ENCODE measurements around the gene PHYH.
"Not testable (repeated sequence)": the region's sequence is repeated elsewhere in the genome, so short reads cannot be mapped to it uniquely, and the experiment has no call there.

Gene PHYH

DNA sequence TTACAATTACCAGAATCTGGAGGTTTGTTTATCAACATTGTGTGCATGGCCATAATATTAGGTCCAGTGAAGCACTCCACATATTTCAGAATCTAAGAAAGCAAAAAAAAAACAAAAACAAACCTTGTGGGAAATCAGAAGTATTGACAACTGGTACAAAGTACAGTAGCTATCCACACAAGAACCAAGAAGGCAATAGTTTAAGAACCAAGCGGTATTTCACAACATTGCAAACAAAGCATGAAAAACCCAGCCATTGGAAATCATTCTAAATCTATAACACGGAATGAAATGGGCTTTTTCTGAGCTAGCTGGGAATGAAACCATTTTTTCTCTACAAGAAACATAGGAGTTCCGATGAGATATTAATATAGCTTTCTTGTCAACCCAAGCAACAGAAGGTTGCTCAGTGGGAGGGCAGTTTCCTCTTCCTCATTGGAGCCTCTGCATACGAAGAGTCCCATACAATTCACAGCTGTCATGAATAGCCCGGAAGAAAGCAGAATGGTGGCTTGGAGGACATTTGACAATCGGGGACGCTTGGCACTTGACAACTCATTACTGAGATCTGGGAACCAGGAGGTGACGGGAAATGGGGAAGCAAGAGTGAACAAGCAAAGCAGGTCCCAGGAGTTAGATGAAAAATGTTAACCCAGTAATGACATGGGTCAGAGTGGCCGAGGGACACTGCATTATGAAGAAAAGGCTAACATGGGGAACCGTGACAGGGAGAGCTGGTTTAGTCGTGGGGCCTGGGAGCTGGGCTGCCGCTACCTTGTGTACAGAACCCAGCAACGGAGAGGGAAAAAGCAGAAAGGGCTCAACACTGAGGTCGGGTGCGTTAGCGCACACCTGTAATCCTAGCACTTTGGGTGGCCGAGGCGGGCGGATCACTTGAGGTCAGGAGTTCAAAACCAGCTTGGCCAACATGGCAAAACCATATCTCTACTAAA, 7.8 kb downstream of the PHYH start:
- Histone ChIP-seq H3K27ac (ENCODE audit: poor library complexity, severe bottlenecking) (no peak overlapping the region), H3K9me3 (ENCODE audit: severe bottlenecking) (no peaks in the 10 kb centered on the region), H3K36me3 (ENCODE audit: low read depth) (no peaks in the 10 kb centered on the region), H3K4me3 (ENCODE audit: severe bottlenecking) (no peak overlapping the region), H3K4me1 (ENCODE audit: insufficient read depth, poor library complexity, severe bottlenecking) (no peaks in the 10 kb centered on the region), H3K27me3 (ENCODE audit: insufficient read depth, poor library complexity, severe bottlenecking) (no peaks in the 10 kb centered on the region)
- TF ChIP-seq, protein P1, sequence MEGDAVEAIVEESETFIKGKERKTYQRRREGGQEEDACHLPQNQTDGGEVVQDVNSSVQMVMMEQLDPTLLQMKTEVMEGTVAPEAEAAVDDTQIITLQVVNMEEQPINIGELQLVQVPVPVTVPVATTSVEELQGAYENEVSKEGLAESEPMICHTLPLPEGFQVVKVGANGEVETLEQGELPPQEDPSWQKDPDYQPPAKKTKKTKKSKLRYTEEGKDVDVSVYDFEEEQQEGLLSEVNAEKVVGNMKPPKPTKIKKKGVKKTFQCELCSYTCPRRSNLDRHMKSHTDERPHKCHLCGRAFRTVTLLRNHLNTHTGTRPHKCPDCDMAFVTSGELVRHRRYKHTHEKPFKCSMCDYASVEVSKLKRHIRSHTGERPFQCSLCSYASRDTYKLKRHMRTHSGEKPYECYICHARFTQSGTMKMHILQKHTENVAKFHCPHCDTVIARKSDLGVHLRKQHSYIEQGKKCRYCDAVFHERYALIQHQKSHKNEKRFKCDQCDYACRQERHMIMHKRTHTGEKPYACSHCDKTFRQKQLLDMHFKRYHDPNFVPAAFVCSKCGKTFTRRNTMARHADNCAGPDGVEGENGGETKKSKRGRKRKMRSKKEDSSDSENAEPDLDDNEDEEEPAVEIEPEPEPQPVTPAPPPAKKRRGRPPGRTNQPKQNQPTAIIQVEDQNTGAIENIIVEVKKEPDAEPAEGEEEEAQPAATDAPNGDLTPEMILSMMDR (IDR thresholded peaks at IDR 0.05; ENCODE audit: poor library complexity, severe bottlenecking) = no peak
- DNase-seq (ENCODE audit: low spot score) (no peak), ATAC-seq (ENCODE audit: low read depth) (no peak)

DNA sequence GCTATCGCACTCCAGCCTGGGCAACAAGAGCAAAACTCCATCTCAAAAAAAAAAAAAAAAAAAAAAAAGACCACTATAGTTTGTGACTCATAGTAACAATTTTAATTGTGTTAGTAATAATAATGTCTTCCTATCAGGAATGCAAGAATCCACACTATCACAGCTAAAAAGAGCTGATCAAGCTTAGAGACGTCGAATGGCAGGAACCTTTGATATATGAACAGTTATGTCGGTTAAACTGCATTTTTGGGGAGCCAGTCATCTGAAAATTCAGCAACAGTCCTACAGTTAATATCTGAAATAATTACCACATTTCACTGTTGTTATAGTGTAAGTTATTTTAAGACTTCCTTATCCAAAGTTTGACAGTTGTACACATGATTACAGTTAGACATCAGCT, 8.8 kb downstream of the PHYH start:
- H3K9me3 ChIP-seq (ENCODE audit: severe bottlenecking) = no peaks in the 10 kb centered on the region
- H3K27ac ChIP-seq (ENCODE audit: poor library complexity, severe bottlenecking) = no peak overlapping the region
- H3K27me3 ChIP-seq (ENCODE audit: insufficient read depth, poor library complexity, severe bottlenecking) = no peaks in the 10 kb centered on the region
- H3K4me3 ChIP-seq (ENCODE audit: severe bottlenecking) = no peak overlapping the region
- TF ChIP-seq, protein P1 (IDR thresholded peaks at IDR 0.05; ENCODE audit: poor library complexity, severe bottlenecking) = no peak
- ATAC-seq (ENCODE audit: low read depth) (no peak), DNase-seq (ENCODE audit: low spot score) (no peak)
- H3K36me3 ChIP-seq (ENCODE audit: low read depth) = no peaks in the 10 kb centered on the region
- no peaks in the 10 kb centered on the region for H3K4me1 ChIP-seq (ENCODE audit: insufficient read depth, poor library complexity, severe bottlenecking)

DNA sequence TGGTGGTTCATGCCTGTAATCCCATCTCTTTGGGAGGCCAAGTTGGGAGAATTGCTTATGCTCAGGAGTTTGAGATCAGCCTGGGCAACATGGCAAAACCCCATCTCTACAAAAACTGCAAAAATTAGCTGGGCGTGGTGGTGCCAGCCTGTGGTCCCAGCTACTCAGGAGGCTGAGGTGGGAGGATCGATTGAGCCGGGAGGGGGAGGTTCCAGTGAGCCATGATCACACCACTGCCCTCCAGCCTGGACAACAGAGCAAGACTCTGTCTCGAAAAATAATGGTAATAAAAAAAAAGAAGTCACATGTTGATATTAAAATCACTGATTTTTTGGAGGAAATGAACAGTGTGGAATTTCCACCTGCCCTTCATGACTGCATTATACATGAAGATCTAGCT, 15.8 kb downstream of the PHYH start:
- Histone ChIP-seq H3K27ac (ENCODE audit: poor library complexity, severe bottlenecking) (no peak overlapping the region), H3K4me1 (ENCODE audit: insufficient read depth, poor library complexity, severe bottlenecking) (no peaks in the 10 kb centered on the region), H3K9me3 (ENCODE audit: severe bottlenecking) (no peaks in the 10 kb centered on the region), H3K36me3 (ENCODE audit: low read depth) (no peaks in the 10 kb centered on the region), H3K4me3 (ENCODE audit: severe bottlenecking) (no peak overlapping the region), H3K27me3 (ENCODE audit: insufficient read depth, poor library complexity, severe bottlenecking) (no peaks in the 10 kb centered on the region)
- no peak for DNase-seq (ENCODE audit: low spot score)
- TF ChIP-seq, protein P1 (IDR thresholded peaks at IDR 0.05; ENCODE audit: poor library complexity, severe bottlenecking) = no peak
- ATAC-seq (ENCODE audit: low read depth) = no peak

DNA sequence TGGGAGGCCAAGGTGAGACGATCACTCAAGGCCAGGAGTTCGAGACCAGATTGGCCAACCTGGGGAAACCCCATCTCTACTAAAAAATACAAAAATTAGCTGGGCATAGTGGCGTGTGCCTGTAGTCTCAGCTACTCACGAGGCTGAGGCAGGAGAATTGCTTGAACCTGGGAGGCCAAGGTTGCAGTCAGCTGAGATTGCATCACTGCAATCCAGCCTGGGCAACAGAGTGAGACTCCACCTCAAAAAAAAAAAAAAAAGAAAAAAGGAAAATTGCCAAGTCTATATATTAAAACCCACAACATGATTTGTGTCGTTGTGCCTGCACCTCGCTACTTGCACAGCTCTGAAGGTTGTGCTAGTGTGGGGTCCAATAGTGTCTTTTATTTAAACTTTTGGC, 17.5 kb downstream of the PHYH start:
- H3K27me3 ChIP-seq (ENCODE audit: insufficient read depth, poor library complexity, severe bottlenecking); H3K4me1 ChIP-seq (ENCODE audit: insufficient read depth, poor library complexity, severe bottlenecking); H3K4me3 ChIP-seq (ENCODE audit: severe bottlenecking); ATAC-seq (ENCODE audit: low read depth); DNase-seq (ENCODE audit: low spot score); H3K36me3 ChIP-seq (ENCODE audit: low read depth); H3K9me3 ChIP-seq (ENCODE audit: severe bottlenecking); H3K27ac ChIP-seq (ENCODE audit: poor library complexity, severe bottlenecking): not testable (repeated sequence)

DNA sequence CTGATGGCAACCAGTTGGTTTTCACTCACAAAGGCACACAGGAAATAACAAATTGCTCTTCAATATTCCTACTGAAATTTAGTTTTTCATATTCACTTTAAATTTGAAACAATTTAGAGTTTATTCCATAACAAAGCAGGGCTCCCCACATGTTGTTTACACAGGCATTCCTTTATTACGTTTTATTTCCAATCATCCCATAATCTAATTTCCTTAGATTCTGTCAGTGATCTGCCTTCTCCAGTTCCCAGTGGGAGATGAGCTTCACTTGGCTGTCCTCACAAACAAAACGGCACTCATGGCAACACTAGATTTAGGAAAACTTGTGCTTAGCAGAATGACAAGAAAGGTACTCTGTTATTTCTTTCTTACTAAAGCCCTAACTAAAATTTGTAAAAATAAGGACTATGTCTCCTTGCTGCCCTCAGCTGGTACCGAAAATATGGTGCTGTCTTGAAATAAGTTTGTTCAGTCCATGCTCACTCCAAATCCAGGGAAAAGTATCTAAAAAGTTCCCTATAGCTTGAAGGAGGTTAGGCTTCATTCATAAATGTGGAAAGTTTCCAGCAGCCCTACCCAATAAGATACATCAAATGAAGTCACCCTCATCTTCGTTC, 23.0 kb downstream of the PHYH start:
- no peaks in the 10 kb centered on the region for H3K27me3 ChIP-seq (ENCODE audit: insufficient read depth, poor library complexity, severe bottlenecking)
- no peaks in the 10 kb centered on the region for H3K36me3 ChIP-seq (ENCODE audit: low read depth)
- no peaks in the 10 kb centered on the region for H3K4me1 ChIP-seq (ENCODE audit: insufficient read depth, poor library complexity, severe bottlenecking)
- no peak overlapping the region for H3K27ac ChIP-seq (ENCODE audit: poor library complexity, severe bottlenecking)
- ATAC-seq (ENCODE audit: low read depth) (no peak), DNase-seq (ENCODE audit: low spot score) (no peak)
- H3K9me3 ChIP-seq (ENCODE audit: severe bottlenecking) = no peaks in the 10 kb centered on the region
- TF ChIP-seq, protein P1 (IDR thresholded peaks at IDR 0.05; ENCODE audit: poor library complexity, severe bottlenecking) = no peak
- H3K4me3 ChIP-seq (ENCODE audit: severe bottlenecking) = no peak overlapping the region

DNA sequence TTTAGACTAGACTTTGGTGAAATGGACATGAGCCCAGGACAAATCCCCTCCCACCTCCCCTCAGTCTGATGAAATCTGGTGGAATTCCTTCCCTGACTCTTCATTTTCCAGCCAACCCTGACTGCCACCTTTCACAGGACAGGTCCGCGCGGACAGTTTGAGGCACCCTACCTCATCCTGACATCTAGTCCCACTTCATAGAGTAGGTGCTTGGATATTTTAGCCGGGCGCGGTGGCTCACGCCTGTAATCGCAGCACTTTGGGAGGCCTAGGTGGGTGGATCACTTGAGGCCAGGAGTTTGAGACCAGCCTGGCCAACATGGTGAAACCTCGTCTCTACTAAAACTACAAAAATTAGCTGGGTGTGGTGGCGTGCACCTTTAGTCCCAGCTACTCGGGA, 23.7 kb downstream of the PHYH start:
- not testable (repeated sequence) for ATAC-seq (ENCODE audit: low read depth); H3K27ac ChIP-seq (ENCODE audit: poor library complexity, severe bottlenecking); DNase-seq (ENCODE audit: low spot score); H3K9me3 ChIP-seq (ENCODE audit: severe bottlenecking); H3K4me3 ChIP-seq (ENCODE audit: severe bottlenecking); H3K4me1 ChIP-seq (ENCODE audit: insufficient read depth, poor library complexity, severe bottlenecking); H3K27me3 ChIP-seq (ENCODE audit: insufficient read depth, poor library complexity, severe bottlenecking); H3K36me3 ChIP-seq (ENCODE audit: low read depth)

All from RWPE2 (cell line).